SU-DHL-6 (cell line): ENCODE results near the gene TEX19.

Source experiments
- H2AFZ ChIP-seq: fragments of 200-600 bp; sonication (generic); 2 replicates; pipeline ENCODE4 v1.6.1; 2014; ENCODE audit warnings: low read depth, mild to moderate bottlenecking, moderate library complexity, mixed read lengths, antibody characterized with exemption, low read length; ENCODE audit not compliant: severe bottlenecking
- H3F3A ChIP-seq: fragments of 200-600 bp; shearing (Covaris generic); 2 replicates; pipeline ENCODE4 v1.6.0; 2016; ENCODE audit warnings: antibody characterized with exemption, mild to moderate bottlenecking; ENCODE audit not compliant: insufficient read depth
- H3K27ac ChIP-seq: fragments of 200-600 bp; sonication (generic); 2 replicates; pipeline ENCODE4 v1.5.1; 2016; ENCODE audit warnings: low read depth, mild to moderate bottlenecking, low read length, moderate library complexity, mixed read lengths
- H3K27me3 ChIP-seq: fragments of 200-600 bp; sonication (generic), shearing (Covaris generic); 2 replicates; pipeline ENCODE4 v1.6.0; 2014; ENCODE audit warnings: mild to moderate bottlenecking, low read length
- H3K36me3 ChIP-seq: fragments of 200-600 bp; sonication (generic); 2 replicates; pipeline ENCODE4 v1.6.1; 2014; ENCODE audit warnings: mild to moderate bottlenecking, low read length, mixed read lengths
- H3K4me2 ChIP-seq: fragments of 300-600, 200-600 bp; shearing (Covaris generic), sonication (generic); 2 replicates; pipeline ENCODE4 v1.6.0; 2014; ENCODE audit warnings: low read length, low read depth, mild to moderate bottlenecking; ENCODE audit not compliant: poor library complexity, severe bottlenecking
- H3K4me3 ChIP-seq: fragments of 200-600 bp; sonication (generic); 2 replicates; pipeline ENCODE4 v1.5.1; 2014; ENCODE audit warnings: antibody characterized with exemption, low read length, mild to moderate bottlenecking, mixed read lengths; ENCODE audit not compliant: insufficient read depth, poor library complexity, severe bottlenecking
- H3K79me2 ChIP-seq: fragments of 200-600 bp; sonication (generic); 2 replicates; pipeline ENCODE4 v1.6.1; 2014; ENCODE audit warnings: mild to moderate bottlenecking, low read length, moderate library complexity; ENCODE audit not compliant: insufficient read depth
- H3K9ac ChIP-seq: fragments of 200-600 bp; sonication (generic); 2 replicates; pipeline ENCODE4 v1.7.0; 2014; ENCODE audit warnings: mild to moderate bottlenecking, low read length
- H3K9me2 ChIP-seq: fragments of 200-600 bp; sonication (generic); replicated peaks from 2 replicates; pipeline ENCODE4 v1.6.1; 2014; ENCODE audit warnings: low read length; ENCODE audit not compliant: insufficient read depth
- H3K9me3 ChIP-seq: fragments of 200-600 bp; sonication (generic); 2 replicates; pipeline ENCODE4 v1.6.1; 2014; ENCODE audit warnings: low read length, mixed read lengths; ENCODE audit not compliant: insufficient read depth
- H4K20me1 ChIP-seq: fragments of 200-600 bp; sonication (generic); 2 replicates; pipeline ENCODE4 v1.6.1; 2014; ENCODE audit warnings: low read depth, mild to moderate bottlenecking, antibody characterized with exemption, low read length, moderate library complexity, mixed read lengths
- CTCF ChIP-seq: fragments of 200-600 bp; sonication (generic); IDR thresholded peaks from one replicate; pipeline ENCODE4 v1.5.1; 2017; ENCODE audit warnings: antibody characterized with exemption, mild to moderate bottlenecking, low read length, moderate library complexity; ENCODE audit not compliant: insufficient read depth, poor library complexity, severe bottlenecking
- EZH2phosphoT487 ChIP-seq: fragments of 200-600 bp; sonication (generic), shearing (Covaris generic); conservative IDR thresholded peaks from 2 replicates; pipeline ENCODE4 v1.6.1; 2018; ENCODE audit warnings: mild to moderate bottlenecking, antibody characterized with exemption, low read length, moderate library complexity, mixed read lengths

Gene TEX19

GRCh38 chr17:82348866-82349265 lies 10.2 kb upstream of the TEX19 start:
- Histone ChIP-seq H3K9me3 (no peaks in the 10 kb centered on the region), H4K20me1 (no peaks in the 10 kb centered on the region), H3K4me3 (no peak overlapping the region), H3K9me2 (no peaks in the 10 kb centered on the region), H3K4me2 (no peak overlapping the region), H3K36me3 (no peaks in the 10 kb centered on the region), H3K9ac (no peak overlapping the region), H3K27me3 (no peaks in the 10 kb centered on the region), H3K79me2 (no peaks in the 10 kb centered on the region), H3K27ac (no peak overlapping the region), H3F3A (peaks cover 8% of the 10 kb centered on the region), H2AFZ (no peak overlapping the region)
- TF ChIP-seq EZH2phosphoT487, result no peak
- no peak for TF ChIP-seq CTCF

GRCh38 chr17:82349287-82349701 lies 9.8 kb upstream of the TEX19 start:
- Histone ChIP-seq H3K79me2 (no peaks in the 10 kb centered on the region), H3K4me3 (no peak overlapping the region), H2AFZ (no peak overlapping the region), H4K20me1 (no peaks in the 10 kb centered on the region), H3K27ac (no peak overlapping the region), H3K9me2 (no peaks in the 10 kb centered on the region), H3K36me3 (no peaks in the 10 kb centered on the region), H3K9me3 (no peaks in the 10 kb centered on the region), H3K9ac (no peak overlapping the region), H3K27me3 (no peaks in the 10 kb centered on the region), H3K4me2 (no peak overlapping the region), H3F3A (peaks cover 8% of the 10 kb centered on the region)
- TF ChIP-seq EZH2phosphoT487 (no peak), CTCF (no peak)

- no peaks in the 10 kb centered on the region for H3K9me2 ChIP-seq
- peak overlapping the region; percentile 69 for H3K27ac ChIP-seq
- H3K4me3 ChIP-seq, result no peak overlapping the region
- H3K9ac ChIP-seq, result no peak overlapping the region
- TF ChIP-seq CTCF, result no peak
- no peak for TF ChIP-seq EZH2phosphoT487
- H2AFZ ChIP-seq, result no peak overlapping the region
- no peaks in the 10 kb centered on the region for H3K36me3 ChIP-seq
- no peaks in the 10 kb centered on the region for H4K20me1 ChIP-seq
- H3K79me2 ChIP-seq, result no peaks in the 10 kb centered on the region
- peaks cover 8% of the 10 kb centered on the region for H3F3A ChIP-seq
- H3K4me2 ChIP-seq, result no peak overlapping the region
- H3K27me3 ChIP-seq, result no peaks in the 10 kb centered on the region
- no peaks in the 10 kb centered on the region for H3K9me3 ChIP-seq
Observed at GRCh38 chr17:82350182-82351030, 8.6 kb upstream of the TEX19 start.
